HepG2 (cell line): Measurements from ENCODE around the gene ZBTB46. TPM values are rescaled to one million over a fixed set of nuclear protein-coding genes. Genes with fewer than 3 reads are reported as not detected.
A peak's percentile ranks its signal among the peaks of the same experiment; 100 is the strongest.

Source experiments
- ERF ChIP-seq: IDR thresholded peaks from 2 replicates; pipeline ENCODE4 v1.6.1; 2018; ENCODE audit warnings: missing biosample characterization, missing genetic modification reagents
- FUBP1 ChIP-seq: sonication (generic); formaldehyde crosslinking; IDR thresholded peaks from 2 replicates; pipeline ENCODE4 v1.5.1; 2020; ENCODE audit warnings: missing genetic modification reagents, mild to moderate bottlenecking, borderline replicate concordance
- GATA4 ChIP-seq: sonication (generic); IDR thresholded peaks from 2 replicates; pipeline ENCODE4 v1.6.1; 2016; ENCODE audit warnings: antibody characterized with exemption, low read depth, borderline replicate concordance
- MLX ChIP-seq: IDR thresholded peaks from 2 replicates; pipeline ENCODE4 v1.6.1; 2016
- POLR2AphosphoS2 ChIP-seq: IDR thresholded peaks from 2 replicates; pipeline ENCODE4 v1.6.1; 2011; ENCODE audit warnings: low read depth, low read length, improper control_type of control experiment
- polyA plus RNA-seq, 8 experiments: library from polyadenylated mRNA; depleted of rRNA in 3 of 8; stranded (reverse) in 7 of 8; unstranded in 1 of 8; fragments of >200 nt; fragmentation: Illumina TruSeq in 4 of 8; extraction: Trizol in 4 of 8; gene quantifications; 2 replicates each; pipeline versions ENCODE4 v1.2.1 to v1.2.3, GENCODE V29; 2011 to 2016; ENCODE audit warnings: low read depth in 4 of 8, missing spikeins in 1 of 8, mixed read lengths in 1 of 8; ENCODE audit not compliant: insufficient read depth in 1 of 8
- total RNA-seq, 5 experiments: library from RNA; depleted of rRNA; stranded (reverse); fragments of >200 nt; fragmentation: Illumina TruSeq; extraction: Trizol; gene quantifications; 2 replicates each; pipeline ENCODE4 v1.2.3, GENCODE V29; 2016; ENCODE audit warnings: low read depth in 1 of 5
- TF ChIP-seq, protein P1 (sequence below): sonication (generic); formaldehyde crosslinking; IDR thresholded peaks from 2 replicates; pipeline ENCODE4 v1.4.0; 2020; ENCODE audit warnings: missing genetic modification reagents
- TF ChIP-seq, protein P2 (sequence below): sonication (generic); formaldehyde crosslinking; IDR thresholded peaks from 2 replicates; pipeline ENCODE4 v1.5.1; 2020; ENCODE audit warnings: mild to moderate bottlenecking, missing genetic modification reagents, moderate library complexity

The ZBTB46 gene
- total and polyA plus RNA-seq, 2 of the 13 experiments (the other 11 are each of a cell fraction or from before 2014, with no cell fraction given) = 1.6 to 13.5 TPM

- TF ChIP-seq, protein P1, sequence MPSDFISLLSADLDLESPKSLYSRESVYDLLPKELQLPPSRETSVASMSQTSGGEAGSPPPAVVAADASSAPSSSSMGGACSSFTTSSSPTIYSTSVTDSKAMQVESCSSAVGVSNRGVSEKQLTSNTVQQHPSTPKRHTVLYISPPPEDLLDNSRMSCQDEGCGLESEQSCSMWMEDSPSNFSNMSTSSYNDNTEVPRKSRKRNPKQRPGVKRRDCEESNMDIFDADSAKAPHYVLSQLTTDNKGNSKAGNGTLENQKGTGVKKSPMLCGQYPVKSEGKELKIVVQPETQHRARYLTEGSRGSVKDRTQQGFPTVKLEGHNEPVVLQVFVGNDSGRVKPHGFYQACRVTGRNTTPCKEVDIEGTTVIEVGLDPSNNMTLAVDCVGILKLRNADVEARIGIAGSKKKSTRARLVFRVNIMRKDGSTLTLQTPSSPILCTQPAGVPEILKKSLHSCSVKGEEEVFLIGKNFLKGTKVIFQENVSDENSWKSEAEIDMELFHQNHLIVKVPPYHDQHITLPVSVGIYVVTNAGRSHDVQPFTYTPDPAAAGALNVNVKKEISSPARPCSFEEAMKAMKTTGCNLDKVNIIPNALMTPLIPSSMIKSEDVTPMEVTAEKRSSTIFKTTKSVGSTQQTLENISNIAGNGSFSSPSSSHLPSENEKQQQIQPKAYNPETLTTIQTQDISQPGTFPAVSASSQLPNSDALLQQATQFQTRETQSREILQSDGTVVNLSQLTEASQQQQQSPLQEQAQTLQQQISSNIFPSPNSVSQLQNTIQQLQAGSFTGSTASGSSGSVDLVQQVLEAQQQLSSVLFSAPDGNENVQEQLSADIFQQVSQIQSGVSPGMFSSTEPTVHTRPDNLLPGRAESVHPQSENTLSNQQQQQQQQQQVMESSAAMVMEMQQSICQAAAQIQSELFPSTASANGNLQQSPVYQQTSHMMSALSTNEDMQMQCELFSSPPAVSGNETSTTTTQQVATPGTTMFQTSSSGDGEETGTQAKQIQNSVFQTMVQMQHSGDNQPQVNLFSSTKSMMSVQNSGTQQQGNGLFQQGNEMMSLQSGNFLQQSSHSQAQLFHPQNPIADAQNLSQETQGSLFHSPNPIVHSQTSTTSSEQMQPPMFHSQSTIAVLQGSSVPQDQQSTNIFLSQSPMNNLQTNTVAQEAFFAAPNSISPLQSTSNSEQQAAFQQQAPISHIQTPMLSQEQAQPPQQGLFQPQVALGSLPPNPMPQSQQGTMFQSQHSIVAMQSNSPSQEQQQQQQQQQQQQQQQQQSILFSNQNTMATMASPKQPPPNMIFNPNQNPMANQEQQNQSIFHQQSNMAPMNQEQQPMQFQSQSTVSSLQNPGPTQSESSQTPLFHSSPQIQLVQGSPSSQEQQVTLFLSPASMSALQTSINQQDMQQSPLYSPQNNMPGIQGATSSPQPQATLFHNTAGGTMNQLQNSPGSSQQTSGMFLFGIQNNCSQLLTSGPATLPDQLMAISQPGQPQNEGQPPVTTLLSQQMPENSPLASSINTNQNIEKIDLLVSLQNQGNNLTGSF (CRISPR knock-in tag) = peak; percentile 94; the same call in 1 of the 2 replicates
- TF ChIP-seq GATA4 (no peak), FUBP1 (CRISPR knock-in tag) (no peak), ERF (peak; percentile 90), POLR2AphosphoS2 (peak; percentile 78; the same call in 1 of the 2 replicates), MLX (CRISPR knock-in tag) (peak; percentile 71)
- TF ChIP-seq, protein P2, sequence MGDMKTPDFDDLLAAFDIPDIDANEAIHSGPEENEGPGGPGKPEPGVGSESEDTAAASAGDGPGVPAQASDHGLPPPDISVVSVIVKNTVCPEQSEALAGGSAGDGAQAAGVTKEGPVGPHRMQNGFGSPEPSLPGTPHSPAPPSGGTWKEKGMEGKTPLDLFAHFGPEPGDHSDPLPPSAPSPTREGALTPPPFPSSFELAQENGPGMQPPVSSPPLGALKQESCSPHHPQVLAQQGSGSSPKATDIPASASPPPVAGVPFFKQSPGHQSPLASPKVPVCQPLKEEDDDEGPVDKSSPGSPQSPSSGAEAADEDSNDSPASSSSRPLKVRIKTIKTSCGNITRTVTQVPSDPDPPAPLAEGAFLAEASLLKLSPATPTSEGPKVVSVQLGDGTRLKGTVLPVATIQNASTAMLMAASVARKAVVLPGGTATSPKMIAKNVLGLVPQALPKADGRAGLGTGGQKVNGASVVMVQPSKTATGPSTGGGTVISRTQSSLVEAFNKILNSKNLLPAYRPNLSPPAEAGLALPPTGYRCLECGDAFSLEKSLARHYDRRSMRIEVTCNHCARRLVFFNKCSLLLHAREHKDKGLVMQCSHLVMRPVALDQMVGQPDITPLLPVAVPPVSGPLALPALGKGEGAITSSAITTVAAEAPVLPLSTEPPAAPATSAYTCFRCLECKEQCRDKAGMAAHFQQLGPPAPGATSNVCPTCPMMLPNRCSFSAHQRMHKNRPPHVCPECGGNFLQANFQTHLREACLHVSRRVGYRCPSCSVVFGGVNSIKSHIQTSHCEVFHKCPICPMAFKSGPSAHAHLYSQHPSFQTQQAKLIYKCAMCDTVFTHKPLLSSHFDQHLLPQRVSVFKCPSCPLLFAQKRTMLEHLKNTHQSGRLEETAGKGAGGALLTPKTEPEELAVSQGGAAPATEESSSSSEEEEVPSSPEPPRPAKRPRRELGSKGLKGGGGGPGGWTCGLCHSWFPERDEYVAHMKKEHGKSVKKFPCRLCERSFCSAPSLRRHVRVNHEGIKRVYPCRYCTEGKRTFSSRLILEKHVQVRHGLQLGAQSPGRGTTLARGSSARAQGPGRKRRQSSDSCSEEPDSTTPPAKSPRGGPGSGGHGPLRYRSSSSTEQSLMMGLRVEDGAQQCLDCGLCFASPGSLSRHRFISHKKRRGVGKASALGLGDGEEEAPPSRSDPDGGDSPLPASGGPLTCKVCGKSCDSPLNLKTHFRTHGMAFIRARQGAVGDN = peak; percentile 67
Measured at GRCh38 chr20:63739130-63740069, 91.7 kb downstream of the ZBTB46 start, which contains the start of gene SLC2A4RG (continued).
